ENCODE results near the gene ARHGAP18.
A peak's percentile ranks its signal among the peaks of the same experiment; 100 is the strongest.

ARHGAP18 gene, protein sequence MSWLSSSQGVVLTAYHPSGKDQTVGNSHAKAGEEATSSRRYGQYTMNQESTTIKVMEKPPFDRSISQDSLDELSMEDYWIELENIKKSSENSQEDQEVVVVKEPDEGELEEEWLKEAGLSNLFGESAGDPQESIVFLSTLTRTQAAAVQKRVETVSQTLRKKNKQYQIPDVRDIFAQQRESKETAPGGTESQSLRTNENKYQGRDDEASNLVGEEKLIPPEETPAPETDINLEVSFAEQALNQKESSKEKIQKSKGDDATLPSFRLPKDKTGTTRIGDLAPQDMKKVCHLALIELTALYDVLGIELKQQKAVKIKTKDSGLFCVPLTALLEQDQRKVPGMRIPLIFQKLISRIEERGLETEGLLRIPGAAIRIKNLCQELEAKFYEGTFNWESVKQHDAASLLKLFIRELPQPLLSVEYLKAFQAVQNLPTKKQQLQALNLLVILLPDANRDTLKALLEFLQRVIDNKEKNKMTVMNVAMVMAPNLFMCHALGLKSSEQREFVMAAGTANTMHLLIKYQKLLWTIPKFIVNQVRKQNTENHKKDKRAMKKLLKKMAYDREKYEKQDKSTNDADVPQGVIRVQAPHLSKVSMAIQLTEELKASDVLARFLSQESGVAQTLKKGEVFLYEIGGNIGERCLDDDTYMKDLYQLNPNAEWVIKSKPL

GRCh38 chr6:129709769-129710449 lies at the start of gene ARHGAP18:
Gene ARHGAP18, minus strand, starts transcription at chr6:129710177. Its CDS starts 41 bp downstream, at chr6:129710136.
- peak; percentile 94 for DNase-seq (ENCODE audit: low spot score)

DNA sequence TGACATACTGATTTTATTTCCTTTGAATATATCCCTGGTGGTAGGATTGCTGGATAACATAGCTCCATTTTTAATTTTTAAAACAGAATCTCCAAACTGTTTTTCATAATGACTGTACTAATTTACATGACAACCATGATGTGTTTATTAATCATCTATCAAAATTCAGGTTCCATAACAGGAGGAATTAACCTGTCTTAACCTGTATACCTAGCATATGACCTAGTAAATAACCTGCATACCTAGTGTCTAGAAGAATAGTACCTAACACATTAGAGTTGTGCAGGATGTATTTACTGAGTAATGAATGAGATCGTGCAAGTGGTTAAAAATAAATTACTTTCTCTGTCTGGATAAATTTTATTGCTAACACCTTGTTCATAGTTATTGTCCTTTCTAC lies 45.8 kb upstream of the ARHGAP18 start:
- no peak for DNase-seq (ENCODE audit: low spot score)

DNA sequence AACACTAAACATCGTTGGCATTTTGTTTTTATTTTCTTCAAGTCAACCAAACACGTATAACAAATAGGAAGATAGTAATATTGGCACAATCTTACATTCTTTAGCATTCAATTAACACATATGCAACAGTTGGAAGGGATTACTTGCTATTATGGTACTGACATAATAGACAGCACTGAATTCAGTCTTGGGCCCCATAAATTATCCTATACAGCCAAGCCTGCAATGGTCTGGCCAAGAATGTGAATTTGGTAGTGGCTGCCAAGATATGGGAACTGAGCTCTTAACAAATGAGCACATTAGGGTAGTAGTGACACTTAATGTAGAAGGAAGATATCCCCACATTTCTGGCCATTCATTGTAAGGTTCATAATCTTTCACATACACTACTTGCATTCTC lies 44.8 kb upstream of the ARHGAP18 start:
- DNase-seq (ENCODE audit: low spot score): no peak

DNA sequence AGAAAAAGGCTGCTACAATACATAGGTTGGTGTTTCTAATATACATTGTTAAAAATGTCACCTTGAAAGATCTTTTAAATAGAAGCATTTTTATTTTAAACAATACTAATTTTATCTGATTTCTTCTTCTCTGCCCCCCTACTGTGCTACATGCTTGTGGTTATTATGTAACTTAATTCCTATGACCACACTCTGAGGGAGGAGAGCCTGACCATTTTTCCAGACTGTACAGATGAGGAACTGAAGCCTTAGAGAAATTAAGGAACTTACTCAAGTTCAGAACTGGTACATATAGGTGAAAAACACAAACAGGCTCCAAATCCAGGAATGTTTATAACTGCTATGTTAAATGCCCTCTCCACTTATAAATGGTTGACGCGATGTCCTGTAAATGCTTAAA lies 43.4 kb upstream of the ARHGAP18 start:
- no peak for DNase-seq (ENCODE audit: low spot score)

GRCh38 chr6:129751384-129751783 lies 41.4 kb upstream of the ARHGAP18 start:
- DNase-seq (ENCODE audit: low spot score): no peak

GRCh38 chr6:129750360-129750759 lies 40.4 kb upstream of the ARHGAP18 start:
- DNase-seq (ENCODE audit: low spot score): no peak

DNA sequence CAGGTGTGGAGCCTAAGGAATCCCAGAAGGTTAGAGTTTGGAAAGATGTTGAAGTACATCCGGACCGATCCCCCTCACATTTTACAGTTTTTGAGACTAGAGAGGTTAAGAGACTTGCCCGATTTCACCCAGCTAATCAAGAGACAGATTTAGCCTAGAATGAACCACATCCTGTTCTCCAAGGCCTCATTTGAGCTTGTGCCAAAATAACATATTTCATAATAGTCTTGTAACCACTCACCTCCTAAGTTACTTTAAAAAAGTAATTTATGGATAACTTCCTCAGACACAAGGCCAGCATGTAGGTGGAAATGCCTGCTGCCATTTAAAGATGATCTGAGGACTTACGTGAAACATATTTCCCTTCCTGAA lies 39.8 kb upstream of the ARHGAP18 start:
- DNase-seq (ENCODE audit: low spot score): peak; percentile 51

GRCh38 chr6:129748901-129749748 lies 39.1 kb upstream of the ARHGAP18 start:
- DNase-seq (ENCODE audit: low spot score): peak; percentile 79

DNA sequence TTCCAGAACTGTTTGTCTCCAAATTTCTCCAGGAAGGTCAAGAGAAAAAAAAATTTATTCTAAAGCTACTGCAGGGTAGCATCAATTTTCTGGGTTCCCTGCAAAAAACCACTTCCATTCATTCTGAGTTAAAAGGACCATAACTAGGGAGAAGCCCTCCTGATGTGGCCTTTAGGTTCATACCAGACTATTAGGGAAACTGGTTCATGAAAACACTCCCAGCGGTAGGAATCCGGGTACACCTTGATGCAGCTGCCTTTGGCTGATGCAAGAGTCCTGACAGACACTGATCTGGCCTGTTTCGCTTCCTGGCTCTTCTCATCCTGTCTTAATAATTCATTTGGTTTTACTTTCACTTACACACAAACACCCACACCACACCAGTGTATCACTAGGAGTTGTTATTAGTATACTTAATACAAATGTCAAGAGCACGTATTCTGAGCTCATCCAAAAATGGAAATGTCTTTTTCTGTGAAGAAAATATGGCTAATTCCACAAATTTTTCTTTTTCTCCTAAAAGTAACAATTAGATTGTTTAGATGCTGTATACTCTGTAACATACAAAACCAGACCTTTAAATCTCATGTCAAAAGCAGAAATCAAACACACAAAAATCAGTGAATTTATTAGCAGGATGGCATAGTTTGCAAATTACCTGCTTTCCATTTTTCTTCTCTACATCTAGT lies 38.4 kb upstream of the ARHGAP18 start:
- DNase-seq (ENCODE audit: low spot score): peak; percentile 14

GRCh38 chr6:129747588-129748112 lies 37.7 kb upstream of the ARHGAP18 start:
- DNase-seq (ENCODE audit: low spot score): no peak

- no peak for DNase-seq (ENCODE audit: low spot score)
Observed at GRCh38 chr6:129744880-129745237, 34.9 kb upstream of the ARHGAP18 start.

DNA sequence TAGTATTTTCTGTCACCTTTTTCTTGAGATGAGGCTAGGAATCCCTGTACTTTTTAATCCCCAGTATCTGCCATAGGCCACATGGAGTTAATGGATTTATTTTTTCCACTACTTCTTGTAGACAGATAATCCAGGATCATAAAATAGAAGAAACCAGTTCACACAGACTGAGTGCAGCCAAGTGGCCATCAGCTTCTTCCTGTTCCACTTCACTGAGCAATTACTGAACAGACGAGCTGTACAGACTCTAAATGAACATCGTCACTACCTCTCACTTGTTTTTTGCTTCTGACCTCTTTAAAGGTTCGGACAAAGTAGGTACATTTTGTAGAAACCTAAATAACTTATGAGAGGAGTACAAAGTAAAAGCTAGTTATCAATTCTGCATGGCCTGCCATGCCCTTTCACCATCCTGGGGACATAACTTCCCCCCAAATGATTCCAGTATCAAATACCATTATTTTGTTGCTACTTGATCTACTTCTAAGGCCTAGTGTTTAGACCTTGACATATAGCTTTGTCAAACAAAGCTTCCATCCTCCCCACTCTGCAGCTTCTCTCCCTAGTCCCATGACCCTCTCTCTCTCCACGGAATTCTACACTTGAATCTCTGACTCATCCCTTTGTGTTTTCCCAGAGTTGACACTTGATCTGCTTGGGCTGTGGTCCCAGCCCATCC lies 34.4 kb upstream of the ARHGAP18 start:
- DNase-seq (ENCODE audit: low spot score): no peak

GRCh38 chr6:129740013-129740412 lies 30.0 kb upstream of the ARHGAP18 start:
- no peak for DNase-seq (ENCODE audit: low spot score)

- DNase-seq (ENCODE audit: low spot score): no peak
Observed at GRCh38 chr6:129736105-129736504, 26.1 kb upstream of the ARHGAP18 start.

- no peak for DNase-seq (ENCODE audit: low spot score)
Observed at GRCh38 chr6:129733290-129733689, 23.3 kb upstream of the ARHGAP18 start.

GRCh38 chr6:129732542-129732941 lies 22.6 kb upstream of the ARHGAP18 start:
- DNase-seq (ENCODE audit: low spot score): no peak

DNA sequence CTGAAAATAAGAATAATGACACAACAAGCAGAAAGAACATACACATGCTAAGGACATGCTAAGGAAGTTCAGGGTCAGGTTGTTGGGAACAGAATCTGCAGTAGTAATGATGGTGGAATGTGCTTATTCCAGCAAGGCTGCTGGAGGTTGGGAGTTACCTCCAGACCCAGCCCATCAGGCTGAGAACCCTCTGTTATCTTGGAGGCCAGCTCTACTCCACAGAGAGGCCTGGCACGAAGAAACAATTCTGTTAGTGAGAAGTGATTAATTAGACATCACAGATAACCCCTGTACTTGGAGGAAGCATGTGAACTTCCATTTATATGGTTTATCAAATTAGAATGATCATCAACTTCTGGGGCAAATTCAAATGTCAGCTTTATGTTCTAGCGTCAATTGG lies 22.1 kb upstream of the ARHGAP18 start:
- no peak for DNase-seq (ENCODE audit: low spot score)

DNA sequence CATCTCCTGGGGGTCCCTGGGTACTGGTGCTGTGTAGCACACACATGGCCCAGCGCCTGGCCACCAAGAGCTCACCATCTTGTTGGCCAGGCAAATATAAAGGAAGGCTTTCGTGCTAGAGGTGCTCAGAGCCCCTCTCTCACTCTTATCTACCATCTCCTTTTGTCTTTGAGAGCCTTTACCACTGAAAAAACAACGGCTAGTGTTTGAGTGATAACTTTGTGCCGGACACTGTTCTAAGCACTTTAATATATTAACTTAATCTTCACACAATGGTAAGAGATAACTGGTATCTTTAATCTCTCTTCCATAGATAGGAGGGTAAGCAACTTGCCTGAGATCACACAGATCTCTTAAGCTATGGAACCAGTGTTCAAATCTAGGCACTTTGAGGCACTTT lies 21.5 kb upstream of the ARHGAP18 start:
- no peak for DNase-seq (ENCODE audit: low spot score)

GRCh38 chr6:129730477-129731165 lies 20.6 kb upstream of the ARHGAP18 start:
- peak; percentile 33 for DNase-seq (ENCODE audit: low spot score)

DNA sequence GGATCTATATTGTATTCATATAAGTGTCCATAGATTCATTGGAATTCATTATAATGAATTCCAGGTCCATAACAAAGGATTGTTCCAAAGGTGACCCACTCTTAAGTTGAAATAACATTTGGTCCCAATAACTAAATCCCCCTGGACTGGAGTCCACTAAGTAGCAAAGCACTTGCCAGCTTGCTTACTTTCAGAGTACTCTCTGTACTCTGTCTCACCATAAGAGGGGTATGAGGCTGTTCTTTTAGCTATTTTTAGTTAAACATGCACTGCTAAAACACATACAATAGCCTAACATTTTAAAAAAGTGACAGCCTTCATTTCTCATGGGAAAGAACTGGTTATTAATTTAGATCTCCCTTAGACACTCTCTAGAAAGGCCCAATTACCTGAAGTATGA lies 16.7 kb upstream of the ARHGAP18 start:
- DNase-seq (ENCODE audit: low spot score): no peak
